IMR-90 (cell line): ENCODE measurements around the gene GYG2. TPM values are rescaled to one million over a fixed set of nuclear protein-coding genes. Genes with fewer than 3 reads are reported as not detected.

Experiments
- ATAC-seq: fragments of 200-7000 bp; cut with Tn5 transposase; 2 replicates; pipeline ENCODE4 v1.9.1; 2020; ENCODE audit warnings: low read depth, mild to moderate bottlenecking, moderate library complexity
- BruUV-seq: library from RNA; stranded (reverse); fragments of 400-500 nt; replicated peaks from 2 replicates; lab custom pipeline; 2021; lab: Mats Ljungman, UMichigan
- CTCF ChIA-PET: fragments of 300-600 bp; formaldehyde crosslinking; extraction: SDS; loops from one replicate; lab custom pipeline; 2021; ENCODE audit warnings: antibody characterized with exemption; lab: Yijun Ruan, JAX
- POLR2A ChIA-PET: fragments of 300-600 bp; sonication (Branson Sonifier 250); formaldehyde crosslinking; loops from one replicate; lab custom pipeline; 2022; ENCODE audit warnings: antibody characterized with exemption; ENCODE audit not compliant: unreplicated experiment; lab: Charles Lee
- DNase-seq: peaks from one replicate; pipeline ENCODE4 v3.0.0; 2013
- H2AFZ ChIP-seq: replicated peaks from 2 replicates; pipeline ENCODE3; 2013; ENCODE audit warnings: low read length, mild to moderate bottlenecking; ENCODE audit not compliant: poor library complexity
- H2AK5ac ChIP-seq: 2 replicates; pipeline ENCODE4 v1.6.1; 2013; ENCODE audit warnings: low read depth, low read length, inconsistent platforms
- H2AK9ac ChIP-seq: replicated peaks from 2 replicates; pipeline ENCODE3; 2013; ENCODE audit warnings: mild to moderate bottlenecking, low read depth, low read length, moderate library complexity; ENCODE audit not compliant: poor library complexity
- H2BK120ac ChIP-seq: 2 replicates; pipeline ENCODE4 v1.6.1; 2013; ENCODE audit warnings: low read depth, low read length, inconsistent platforms
- H2BK15ac ChIP-seq: 3 replicates; pipeline ENCODE4 v1.6.1; 2013; ENCODE audit warnings: low read depth, low read length, inconsistent platforms
- H2BK20ac ChIP-seq: 2 replicates; pipeline ENCODE4 v1.6.1; 2013; ENCODE audit warnings: low read depth, mild to moderate bottlenecking, inconsistent platforms, low read length, moderate library complexity
- H2BK5ac ChIP-seq: 2 replicates; pipeline ENCODE4 v1.6.1; 2013; ENCODE audit warnings: mild to moderate bottlenecking, low read depth, low read length, inconsistent platforms; ENCODE audit not compliant: poor library complexity, severe bottlenecking
- H3K14ac ChIP-seq: replicated peaks from 2 replicates; pipeline ENCODE4 v1.6.1; 2013; ENCODE audit warnings: low read depth, low read length, inconsistent platforms
- H3K18ac ChIP-seq: 2 replicates; pipeline ENCODE4 v1.6.1; 2013; ENCODE audit warnings: low read depth, low read length, control low read depth
- H3K23ac ChIP-seq: 2 replicates; pipeline ENCODE4 v1.6.1; 2013; ENCODE audit warnings: low read depth, low read length, inconsistent platforms
- H3K27ac ChIP-seq: 2 replicates; pipeline ENCODE4 v1.5.1; 2013; ENCODE audit warnings: mild to moderate bottlenecking, control low read depth, low read length; ENCODE audit not compliant: insufficient read depth
- H3K27me3 ChIP-seq: 2 replicates; pipeline ENCODE4 v1.6.1; 2013; ENCODE audit warnings: low read length; ENCODE audit not compliant: control insufficient read depth, insufficient read depth
- H3K36me3 ChIP-seq: 2 replicates; pipeline ENCODE4 v1.6.1; 2013; ENCODE audit warnings: low read length, mixed read lengths; ENCODE audit not compliant: control insufficient read depth, insufficient read depth
- H3K4ac ChIP-seq: 2 replicates; pipeline ENCODE4 v1.6.1; 2013; ENCODE audit warnings: low read depth, low read length, inconsistent platforms
- H3K4me1 ChIP-seq: 2 replicates; pipeline ENCODE4 v1.6.1; 2013; ENCODE audit warnings: low read length, mixed read lengths; ENCODE audit not compliant: control insufficient read depth, insufficient read depth
- H3K4me2 ChIP-seq: 2 replicates; pipeline ENCODE4 v1.6.1; 2013; ENCODE audit warnings: low read depth, mild to moderate bottlenecking, control low read depth, low read length, moderate library complexity
- H3K4me3 ChIP-seq: 2 replicates; pipeline ENCODE4 v1.5.1; 2013; ENCODE audit warnings: low read depth, mild to moderate bottlenecking, control low read depth, low read length, moderate library complexity; ENCODE audit not compliant: insufficient read depth
- H3K56ac ChIP-seq: 2 replicates; pipeline ENCODE4 v1.6.1; 2013; ENCODE audit warnings: low read length, inconsistent platforms; ENCODE audit not compliant: insufficient read depth; ENCODE audit errors: extremely low read depth
- H3K79me1 ChIP-seq, 2 experiments: 2 replicates each; pipeline ENCODE4 v1.6.1; 2013; ENCODE audit warnings: low read length in 2 of 2, inconsistent platforms in 1 of 2, low read depth in 1 of 2
- H3K9ac ChIP-seq: 2 replicates; pipeline ENCODE4 v1.6.1; 2013; ENCODE audit warnings: low read depth, low read length, control low read depth
- H3K9me1 ChIP-seq: 2 replicates; pipeline ENCODE4 v1.6.1; 2013; ENCODE audit warnings: low read length, inconsistent platforms; ENCODE audit not compliant: insufficient read depth
- H3K9me3 ChIP-seq: 2 replicates; pipeline ENCODE4 v1.6.1; 2013; ENCODE audit warnings: low read length; ENCODE audit not compliant: control insufficient read depth, insufficient read depth
- H4K20me1 ChIP-seq: 2 replicates; pipeline ENCODE4 v1.6.1; 2013; ENCODE audit warnings: low read length, inconsistent platforms; ENCODE audit not compliant: insufficient read depth
- H4K5ac ChIP-seq: 2 replicates; pipeline ENCODE4 v1.6.1; 2013; ENCODE audit warnings: mild to moderate bottlenecking, low read depth, low read length, control low read depth
- H4K8ac ChIP-seq, 2 experiments: 2 replicates each; pipeline ENCODE4 v1.6.1; 2013; ENCODE audit warnings: low read depth in 2 of 2, low read length in 2 of 2, control low read depth in 1 of 2, inconsistent platforms in 1 of 2
- H4K91ac ChIP-seq: 2 replicates; pipeline ENCODE4 v1.6.1; 2013; ENCODE audit warnings: low read depth, low read length, inconsistent platforms; ENCODE audit not compliant: insufficient read depth
- CTCF ChIP-seq: conservative IDR thresholded peaks from 2 replicates; pipeline ENCODE4 v1.5.1; 2012; ENCODE audit warnings: mild to moderate bottlenecking, low read depth, low read length, improper control_type of control experiment
- RAD21 ChIP-seq: IDR thresholded peaks from 2 replicates; pipeline ENCODE4 v1.6.1; 2012; ENCODE audit warnings: low read length, improper control_type of control experiment
- RCOR1 ChIP-seq: IDR thresholded peaks from 2 replicates; pipeline ENCODE4 v1.6.1; 2012; ENCODE audit warnings: mild to moderate bottlenecking, low read length, improper control_type of control experiment; ENCODE audit not compliant: insufficient replicate concordance
- RFX5 ChIP-seq: IDR thresholded peaks from 2 replicates; pipeline ENCODE4 v1.8.0; 2012; ENCODE audit warnings: low read depth, mild to moderate bottlenecking, low read length, moderate library complexity
- WGBS, 2 experiments: methylation state at CpG; one replicate each; pipeline versions ENCODE4 v1.1.5 to v1.1.7; 2013; ENCODE audit warnings: missing lambda C conversion rate in 2 of 2; ENCODE audit not compliant: insufficient read length in 1 of 2; ENCODE audit errors: extremely low coverage in 2 of 2; 5-methylcytosine and 5-hydroxymethylcytosine counted together
- dilution Hi-C: fragments of 300-500 bp; cut with HindIII; formaldehyde crosslinking; loops from one replicate; pipeline ENCODE4 v1.14.3; 2018; ENCODE audit warnings: low sequenced_read_pairs; ENCODE audit not compliant: unreplicated experiment
- in situ Hi-C: fragments of 300-500 bp; cut with MboI; formaldehyde crosslinking; loops from 3 replicates; pipeline ENCODE4 v1.14.3; 2019; ENCODE audit warnings: low sequenced_read_pairs, inconsistent platforms, mixed read lengths
- intact Hi-C: fragments of 100-400 bp; cut with micrococcal nuclease; formaldehyde crosslinking; loops from 2 replicates; pipeline ENCODE4 v1.10.0; 2022
- polyA plus RNA-seq, 3 experiments: library from polyadenylated mRNA; depleted of rRNA; stranded (reverse); fragments of >200 nt; gene quantifications; 2 replicates each; pipeline ENCODE4 v1.2.3, GENCODE V29; 2012; ENCODE audit warnings: low replicate concordance in 1 of 3
- total RNA-seq: library from RNA; depleted of rRNA; stranded (reverse); fragments of >200 nt; gene quantifications from 2 replicates; pipeline ENCODE4 v1.2.3, GENCODE V29; 2012

GYG2 gene
- total and polyA plus RNA-seq, 2 of the 4 experiments (the other 2 are of a cell fraction), result 9.6 to 13.1 TPM

GRCh38 chrX:2875798-2876399 is 47.2 kb downstream of the GYG2 start:
- peaks cover 3% of the 10 kb centered on the region; the same call in 1 of the 2 replicates for H3K36me3 ChIP-seq
- H3K27me3 ChIP-seq, result no peaks in the 10 kb centered on the region
- no peaks in the 10 kb centered on the region for H3K79me1 ChIP-seq
- H2AK9ac ChIP-seq, result no peak overlapping the region
- no peak overlapping the region for H3K9ac ChIP-seq
- no peak overlapping the region for H4K5ac ChIP-seq
- H4K91ac ChIP-seq, result no peak overlapping the region
- H3K4ac ChIP-seq, result no peak overlapping the region
- dilution Hi-C loops, result no loop called here
- H2BK20ac ChIP-seq, result no peak overlapping the region
- intact Hi-C loops, result no loop called here
- H3K4me3 ChIP-seq, result no peak overlapping the region
- in situ Hi-C loops, result loop anchor here (25.0 kb wide), 1 partner anchor 761 kb away; no protein-coding TSS in a partner anchor
- CTCF ChIA-PET, result interaction anchor here (1.6 kb wide), 1 partner anchor 20 kb away, joined by 4 read pairs; no protein-coding TSS in a partner anchor
- no peak for ATAC-seq
- no peak overlapping the region for H3K18ac ChIP-seq
- no peak overlapping the region for H2AK5ac ChIP-seq
- no peak overlapping the region for H2BK120ac ChIP-seq
- no peak overlapping the region for H2BK5ac ChIP-seq
- no peak overlapping the region for H4K8ac ChIP-seq
- H3K9me1 ChIP-seq, result no peaks in the 10 kb centered on the region
- WGBS, 2 experiments, result 80% methylated on average over 2 of the region's 6 CpGs; no CpG with 5 or more reads in 1 of the 2 experiments
- no peak overlapping the region for H3K14ac ChIP-seq
- H3K23ac ChIP-seq, result no peak overlapping the region
- no TSS peak for BruUV-seq
- no peak overlapping the region for H3K27ac ChIP-seq
- POLR2A ChIA-PET, result no interaction called here
- H3K56ac ChIP-seq, result no peak overlapping the region
- DNase-seq, result no peak
- TF ChIP-seq RAD21 (0 out of 2 replicates have a peak, but pooled peaks have one; percentile 21), RFX5 (no peak), CTCF (peak; percentile 37), RCOR1 (no peak)
- H3K9me3 ChIP-seq, result no peaks in the 10 kb centered on the region; the same call in 1 of the 2 replicates
- no peak overlapping the region for H2BK15ac ChIP-seq
- no peak overlapping the region for H2AFZ ChIP-seq
- no peak overlapping the region for H3K4me2 ChIP-seq
- no peaks in the 10 kb centered on the region for H4K20me1 ChIP-seq
- H3K4me1 ChIP-seq, result no peaks in the 10 kb centered on the region
